ENCODE data around the gene DSTN. TPM values are rescaled to one million over a fixed set of nuclear protein-coding genes. Genes with fewer than 3 reads are reported as not detected.

Gene DSTN
- total RNA-seq, 2 donors from 2014 or later = 1,245 to 1,338 TPM

DNA sequence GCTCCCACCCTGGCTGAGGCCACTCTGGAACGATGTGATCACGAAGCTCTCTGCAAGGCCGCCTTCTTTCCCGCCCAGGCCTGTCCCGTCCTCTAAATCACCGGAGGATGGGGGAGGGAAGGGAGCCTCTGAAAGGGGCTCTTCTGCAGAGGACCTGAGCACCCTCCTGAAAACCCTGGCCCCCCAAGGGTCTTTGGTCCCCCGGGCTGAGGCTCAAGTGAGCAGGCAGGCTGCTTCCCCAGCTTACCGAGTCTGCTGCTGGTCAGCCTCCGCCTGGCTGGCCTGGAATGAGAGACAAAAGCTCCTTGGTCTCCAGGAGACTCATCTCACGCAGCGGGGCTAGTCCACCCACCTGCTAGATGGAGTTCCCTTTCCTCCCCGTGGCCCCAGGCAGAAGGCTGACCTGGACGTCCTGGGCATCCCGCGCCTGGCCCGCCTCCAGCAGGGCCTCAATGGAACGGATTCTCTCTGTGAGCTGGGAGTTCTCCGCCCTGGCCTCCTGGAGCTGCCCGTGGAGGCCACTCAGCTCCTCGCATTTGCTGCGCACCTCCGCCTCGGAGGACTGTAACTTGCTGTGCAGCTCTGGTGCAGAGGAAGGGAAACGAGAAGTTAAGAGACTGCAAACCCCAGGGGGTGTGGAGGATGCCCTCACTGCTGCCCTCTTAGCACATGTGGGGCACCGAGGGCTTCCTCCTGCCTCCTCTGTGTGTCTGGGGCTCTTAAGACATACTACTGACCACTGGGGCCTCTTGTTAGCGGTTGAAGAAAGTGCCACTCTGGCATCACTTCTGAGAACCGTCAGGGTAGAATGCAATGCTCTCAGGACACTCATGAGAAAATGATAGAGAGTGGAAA, 57.5 kb downstream of the DSTN start:
- DNase-seq (ENCODE audit: low spot score) = peak; percentile 72
- intact Hi-C loops (cut with DNase I) = no loop called here

DNA sequence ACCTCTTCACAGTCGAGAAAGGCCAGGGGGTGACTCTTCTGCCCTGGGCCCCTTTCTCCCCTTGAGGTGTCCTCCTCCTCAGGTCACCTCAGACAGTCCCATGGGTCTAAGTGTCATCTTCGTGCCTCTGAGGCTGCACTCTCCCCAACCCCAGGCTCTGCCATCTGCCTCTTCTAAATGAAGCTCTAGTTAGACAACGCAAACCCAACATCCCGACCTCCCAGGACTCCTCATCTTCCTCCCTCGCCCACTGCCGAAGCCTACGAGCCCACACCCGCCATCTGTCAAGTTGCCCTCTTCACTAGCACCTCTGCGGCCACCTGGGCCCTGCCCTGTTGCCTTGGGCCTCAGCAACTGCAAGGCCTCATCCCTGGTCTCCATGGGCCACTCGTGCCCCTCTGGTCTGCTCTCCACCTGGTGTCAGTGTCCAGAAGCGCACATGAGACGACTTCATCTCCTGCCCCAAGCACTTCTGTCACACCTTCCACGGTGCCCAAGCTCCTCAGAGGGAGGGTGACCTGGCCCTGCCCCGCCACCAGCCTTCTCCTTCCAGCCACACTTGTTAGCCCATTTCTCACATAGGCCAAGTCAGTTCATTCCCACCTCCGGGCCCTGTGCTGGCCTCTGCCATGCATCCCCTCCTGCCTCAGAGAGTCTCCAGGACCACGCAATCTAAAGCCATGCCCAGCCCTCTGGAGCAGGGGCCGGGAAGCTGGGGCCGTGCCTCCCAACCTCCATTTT, 58.4 kb downstream of the DSTN start:
- DNase-seq (ENCODE audit: low spot score) = peak; percentile 70
- intact Hi-C loops (cut with DNase I) = no loop called here

DNA sequence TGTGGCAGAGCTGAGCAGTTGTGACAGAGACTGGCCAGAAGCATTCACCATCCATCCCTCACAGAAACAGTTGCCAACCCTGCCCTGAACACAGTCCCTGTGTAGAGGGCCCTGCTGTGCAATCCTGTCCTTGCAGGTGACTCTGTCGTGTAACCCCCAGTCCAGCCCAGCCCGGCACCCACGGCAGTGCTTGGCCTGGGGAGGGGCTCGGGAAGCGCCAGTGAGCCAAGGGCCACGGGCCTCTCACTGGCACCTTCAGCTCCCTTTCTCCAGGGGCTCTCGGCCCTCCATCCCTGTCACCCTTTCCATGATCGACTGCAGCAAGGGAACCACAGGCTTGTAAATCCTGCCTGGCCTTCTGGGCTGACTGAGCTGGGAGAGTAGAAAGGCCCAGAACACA, 59.1 kb downstream of the DSTN start:
- DNase-seq (ENCODE audit: low spot score) = peak; percentile 45
- intact Hi-C loops (cut with DNase I) = no loop called here

DNA sequence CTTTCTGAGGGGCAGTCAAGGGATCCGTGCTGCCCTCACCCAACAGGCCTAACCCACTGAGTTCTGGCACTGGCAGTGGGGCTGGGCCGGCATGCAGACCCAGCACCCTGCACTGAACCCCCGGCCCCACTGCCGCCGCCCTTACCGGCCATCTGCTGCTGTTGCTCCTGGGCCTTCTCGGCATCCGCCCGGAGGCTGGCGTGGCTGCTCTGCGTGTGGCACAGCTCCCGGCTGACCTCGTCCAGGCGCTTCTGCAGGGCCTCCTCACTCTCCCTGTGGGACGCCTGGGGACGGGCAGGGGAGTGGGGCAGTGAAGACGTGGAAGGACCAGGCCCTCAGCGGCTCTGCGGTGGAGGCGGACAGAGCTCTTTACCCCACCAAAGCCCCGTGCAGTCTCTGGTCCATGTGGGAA, 59.8 kb downstream of the DSTN start:
- no peak for DNase-seq (ENCODE audit: low spot score)
- intact Hi-C loops (cut with DNase I) = no loop called here

DNA sequence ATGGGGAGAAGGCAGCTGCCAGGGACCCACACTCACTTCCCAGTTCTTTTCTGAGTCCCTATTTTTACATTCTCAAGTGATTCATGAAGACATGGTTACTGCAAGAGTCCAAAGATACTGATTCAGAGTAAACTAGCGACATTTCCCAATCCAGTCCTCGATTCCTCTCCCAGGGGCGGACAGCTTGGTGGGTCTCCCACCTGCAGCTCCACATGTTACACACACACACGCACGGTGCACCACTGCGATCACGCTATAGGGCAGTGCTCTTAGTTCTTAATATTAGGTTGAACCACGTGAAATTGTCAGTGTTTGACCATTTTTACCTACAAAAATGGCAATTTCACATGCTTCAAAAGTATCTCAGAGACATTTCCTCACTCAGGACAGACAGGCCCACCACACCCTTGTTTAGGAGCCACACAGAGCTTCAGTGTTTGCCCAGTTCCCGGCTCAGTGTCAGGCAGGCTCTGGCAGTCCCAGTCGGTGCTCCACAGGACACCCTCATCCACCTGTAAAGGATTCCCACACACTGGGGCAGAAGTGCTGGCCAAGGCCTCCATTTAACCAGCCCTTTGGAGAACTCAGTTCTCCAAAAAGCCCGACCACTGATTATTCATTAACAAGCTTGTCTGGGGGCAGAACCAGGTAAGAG, 60.4 kb downstream of the DSTN start:
- DNase-seq (ENCODE audit: low spot score) = no peak
- intact Hi-C loops (cut with DNase I) = no loop called here

DNA sequence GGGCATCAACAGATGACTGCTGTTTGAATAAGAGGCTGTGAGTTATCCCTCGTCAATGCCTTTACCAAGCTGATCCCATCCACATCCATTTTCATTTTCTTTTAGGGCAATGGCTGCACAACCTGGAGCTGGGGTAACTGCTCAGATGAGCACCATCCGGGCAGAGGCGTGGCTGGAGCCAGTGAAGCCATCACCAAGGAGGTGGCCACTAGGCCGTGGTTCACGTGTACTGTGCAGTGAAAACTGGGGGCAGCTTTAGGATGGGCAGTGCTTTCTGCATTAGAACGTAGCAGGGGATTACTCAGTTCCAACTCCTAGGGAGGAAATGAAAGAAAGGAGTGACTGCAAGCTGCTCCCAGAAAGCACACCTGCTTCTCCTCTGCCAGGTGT, 60.9 kb downstream of the DSTN start:
- no peak for DNase-seq (ENCODE audit: low spot score)
- intact Hi-C loops (cut with DNase I) = no loop called here

DNA sequence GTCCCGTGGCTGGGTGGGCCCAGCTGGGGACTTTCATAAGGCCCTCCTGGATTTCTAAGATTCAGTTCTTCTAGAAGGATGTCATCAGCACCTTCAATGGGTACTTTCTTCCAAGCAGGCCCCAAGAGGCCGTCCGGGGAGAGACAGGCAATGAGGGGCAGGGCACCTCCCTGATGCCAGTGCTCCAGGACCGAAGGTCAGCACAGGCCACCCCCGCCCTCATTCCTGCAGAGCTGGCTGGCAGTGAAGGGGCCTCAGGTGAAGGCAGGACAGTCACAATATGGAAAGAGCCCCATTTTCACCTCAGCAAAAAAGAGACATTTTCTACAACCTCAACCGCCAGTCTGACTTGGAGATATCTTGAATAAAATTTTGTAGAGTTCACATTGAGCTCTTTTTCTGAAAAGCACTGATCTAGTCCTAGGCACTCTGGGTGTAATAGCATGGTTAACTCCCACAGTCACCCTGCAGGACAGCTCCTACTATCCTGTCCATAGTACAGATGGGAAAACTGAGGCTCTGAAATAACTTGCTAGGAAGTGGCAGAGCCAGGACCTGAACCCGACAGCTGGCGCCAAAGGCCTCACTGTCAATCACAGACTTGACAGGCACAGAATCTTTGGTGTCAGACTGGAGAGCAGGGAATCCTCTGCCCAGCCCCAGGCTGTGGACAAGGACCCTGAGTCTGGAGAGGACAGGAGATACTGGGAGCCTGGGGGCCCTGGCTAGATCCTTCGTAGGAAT, 61.9 kb downstream of the DSTN start:
- intact Hi-C loops (cut with DNase I) = no loop called here
- no peak for DNase-seq (ENCODE audit: low spot score)

DNA sequence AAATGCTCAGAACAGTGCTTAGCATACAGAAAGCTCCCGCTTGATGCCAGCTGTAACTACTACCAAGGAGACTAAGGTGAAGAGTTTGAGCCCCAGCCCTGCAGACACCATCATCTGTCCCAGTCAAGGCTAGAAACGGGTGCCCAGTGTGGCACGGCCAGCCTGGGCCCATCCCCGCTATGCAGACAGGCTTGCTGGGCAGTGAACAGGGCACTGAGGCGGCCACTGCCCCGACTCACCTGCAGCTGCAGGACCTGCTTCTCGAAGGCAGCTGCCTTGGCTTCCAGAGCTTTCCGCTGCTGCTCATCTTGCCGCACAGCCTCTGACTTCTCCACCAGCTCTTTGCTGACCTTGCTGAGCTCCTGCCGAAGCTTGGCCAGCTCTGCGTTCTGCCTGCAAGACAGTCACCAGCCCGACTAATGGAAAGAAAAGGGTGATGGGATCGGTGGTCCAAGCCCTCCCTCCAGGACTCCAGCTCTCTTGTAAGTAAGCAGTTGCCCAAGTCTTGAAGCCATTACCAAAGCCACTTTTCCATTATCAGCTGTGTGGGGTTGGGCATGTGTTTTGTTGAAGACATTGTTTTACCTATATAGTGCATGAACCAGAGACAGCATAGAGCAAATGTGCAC, 63.5 kb downstream of the DSTN start:
- intact Hi-C loops (cut with DNase I) = no loop called here
- DNase-seq (ENCODE audit: low spot score) = no peak

DNA sequence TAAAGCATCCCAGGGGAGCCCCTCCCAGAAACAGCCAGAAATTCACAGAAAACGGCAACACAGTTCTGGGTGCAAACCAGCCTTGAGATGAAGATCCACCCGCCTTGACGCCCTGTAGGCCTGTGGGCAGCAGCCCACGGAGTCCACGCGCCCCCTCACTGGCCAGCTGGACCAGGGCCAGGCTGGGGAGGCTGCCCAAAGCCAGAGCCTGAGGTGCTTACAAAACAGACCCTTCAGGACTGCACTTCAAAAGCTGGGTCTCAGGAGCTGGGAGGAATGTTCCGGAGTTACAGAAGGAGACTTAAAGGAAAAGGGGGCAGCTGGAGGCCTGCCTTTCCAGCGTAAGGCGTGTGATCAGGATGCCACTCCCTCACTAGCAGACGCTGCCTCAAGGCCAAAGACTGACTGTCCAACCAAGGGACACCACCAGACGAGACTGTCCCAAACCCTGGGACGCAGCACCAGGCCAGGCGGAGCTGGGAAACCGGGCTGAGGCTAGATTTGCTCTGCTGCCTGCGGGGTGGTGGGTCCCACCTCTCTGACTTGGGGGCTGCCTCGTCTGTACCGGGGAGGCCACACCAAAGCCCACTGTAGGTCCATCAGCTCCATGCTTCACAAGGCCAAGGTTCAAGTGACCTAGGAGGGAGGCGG, 64.1 kb downstream of the DSTN start:
- intact Hi-C loops (cut with DNase I) = no loop called here

DNA sequence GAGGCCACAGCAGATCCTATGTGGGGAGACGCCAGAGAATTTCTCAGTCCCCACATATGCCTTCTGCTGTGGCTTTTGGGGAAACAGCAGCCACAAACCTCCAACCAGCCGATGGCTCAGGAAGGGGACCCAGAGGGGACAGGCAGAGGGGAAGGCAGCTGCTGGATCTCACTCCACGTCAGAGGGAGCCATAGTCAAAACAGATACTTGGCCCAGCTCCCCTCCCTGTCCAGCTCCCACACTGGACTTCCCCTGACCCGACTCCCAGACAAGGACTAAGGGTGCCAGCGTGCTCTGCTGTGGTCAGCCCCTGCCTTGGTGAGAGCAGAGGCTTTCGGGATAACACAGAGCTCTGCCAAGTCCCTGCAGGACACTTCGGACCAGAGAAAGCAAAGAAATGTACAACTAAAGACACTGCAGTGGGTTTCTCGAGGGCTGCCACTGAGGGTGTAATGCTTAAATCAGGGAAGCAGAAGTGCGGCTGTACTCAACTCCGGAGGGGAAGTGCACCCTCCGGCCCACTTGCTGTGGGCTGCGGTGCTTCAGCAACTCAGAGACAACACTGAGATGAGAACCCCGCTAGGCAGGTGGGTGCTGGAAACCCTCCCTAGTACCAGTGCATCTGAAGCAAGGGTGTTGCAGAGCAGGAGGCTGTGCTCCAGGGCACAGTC, 64.9 kb downstream of the DSTN start:
- peak; percentile 91 for DNase-seq (ENCODE audit: low spot score)
- intact Hi-C loops (cut with DNase I) = no loop called here

More for the DNA sequence above, 64.1 kb downstream of the DSTN start:
- DNase-seq (ENCODE audit: low spot score) = no peak

DNA sequence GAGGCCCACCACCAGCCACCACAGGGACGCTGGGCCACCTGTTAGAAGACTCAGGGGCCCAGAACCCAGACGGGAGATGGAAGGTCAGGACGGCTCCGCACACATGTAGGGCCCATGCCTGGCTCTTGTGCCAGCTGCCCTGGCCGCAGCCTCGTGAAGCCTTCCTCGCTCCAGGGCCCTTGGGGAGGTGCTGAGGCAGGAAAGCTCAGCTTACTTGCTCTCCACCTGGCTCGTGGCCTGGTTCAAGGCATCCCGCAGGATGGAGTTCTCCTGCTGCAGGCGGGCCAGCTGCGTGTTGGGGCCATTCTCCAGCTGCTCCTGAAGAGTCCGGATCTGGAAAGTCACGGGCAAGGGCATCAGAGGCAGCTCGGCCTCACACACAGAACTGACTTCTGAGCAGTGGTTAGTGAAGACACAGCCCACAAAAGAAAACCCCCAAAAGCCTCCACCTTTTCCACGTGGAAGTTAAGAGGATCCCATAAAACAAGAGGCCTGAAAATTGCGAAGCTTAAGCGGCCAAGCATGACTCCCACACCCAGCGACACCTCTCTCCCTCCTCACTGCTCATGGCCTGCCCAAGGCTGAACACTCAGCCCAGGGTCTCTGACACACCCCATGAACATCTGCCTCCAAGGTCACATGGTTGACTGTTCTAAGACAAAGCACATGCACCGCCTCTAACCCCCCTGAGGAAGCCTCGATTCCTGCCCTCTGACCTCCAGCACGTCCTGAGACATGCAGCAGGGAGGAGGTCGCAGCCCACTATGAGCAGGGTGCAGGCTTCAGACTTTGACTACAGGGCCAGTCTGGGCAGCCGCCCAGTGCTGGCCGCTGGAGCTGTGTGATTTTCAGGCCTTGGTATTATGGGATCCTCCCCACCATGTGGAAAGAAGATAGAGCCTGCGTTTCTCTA, 65.7 kb downstream of the DSTN start:
- DNase-seq (ENCODE audit: low spot score) = no peak
- intact Hi-C loops (cut with DNase I) = no loop called here

DNA sequence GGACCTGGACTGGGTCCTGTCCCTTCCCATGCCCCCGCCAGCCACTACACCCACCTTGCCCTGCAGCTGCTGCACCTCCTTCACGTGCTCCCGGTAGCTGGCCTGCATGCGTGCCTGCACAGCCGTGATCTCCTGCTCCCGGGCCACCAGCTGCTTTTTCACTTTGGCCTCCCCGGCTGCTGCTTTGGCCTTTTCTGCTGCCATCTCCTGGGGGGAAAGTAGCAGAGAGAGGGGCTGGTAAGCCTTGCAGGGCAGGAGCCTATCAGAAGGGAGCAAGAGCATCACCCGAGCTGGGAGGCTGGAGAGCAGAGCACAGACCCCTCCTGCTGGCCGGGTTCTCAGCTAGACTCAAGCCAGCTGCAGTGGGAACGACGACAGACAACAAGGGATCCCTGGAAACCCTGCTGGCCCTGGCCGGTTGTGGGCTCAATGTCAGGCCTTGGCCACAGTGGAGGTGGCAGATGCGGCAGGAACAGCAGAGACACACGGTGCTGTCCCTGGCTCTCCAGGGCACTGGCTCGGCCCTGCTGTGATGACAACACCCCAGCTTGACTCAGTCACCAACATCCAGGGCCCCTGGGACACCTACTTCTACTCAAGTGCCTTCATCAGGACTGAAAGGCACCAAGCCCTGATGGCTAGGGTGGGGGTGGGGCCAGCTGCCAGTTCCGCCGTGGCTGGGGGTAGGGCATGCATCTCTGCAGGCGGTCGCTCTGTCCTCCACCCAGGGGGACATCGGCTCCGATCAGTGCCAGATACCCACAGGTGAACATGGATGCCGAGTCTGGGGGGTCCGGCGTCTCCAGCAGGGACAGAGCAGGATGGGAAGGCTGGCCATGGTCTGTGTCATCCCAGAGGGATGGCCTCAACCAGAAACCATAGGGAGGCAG, 66.9 kb downstream of the DSTN start:
- no peak for DNase-seq (ENCODE audit: low spot score)
- intact Hi-C loops (cut with DNase I) = no loop called here

DNA sequence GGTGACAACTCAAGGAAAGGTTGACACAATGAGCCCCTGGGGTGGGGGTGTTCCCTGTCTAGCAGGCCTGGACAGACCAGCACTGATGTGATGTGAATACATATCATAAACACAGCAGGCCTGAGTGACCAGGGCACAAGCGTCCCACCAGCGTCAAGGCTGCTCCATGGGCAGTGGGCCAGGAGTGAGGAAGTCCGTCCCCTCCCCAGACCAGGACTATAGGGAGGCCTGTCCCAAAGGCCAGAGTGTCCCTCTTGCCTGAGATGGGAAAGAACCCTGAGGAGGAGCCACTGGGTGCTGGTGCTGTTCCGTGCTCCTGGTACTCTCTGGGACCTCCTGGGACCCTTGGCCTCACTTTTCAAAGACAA, 67.5 kb downstream of the DSTN start:
- intact Hi-C loops (cut with DNase I) = no loop called here
- DNase-seq (ENCODE audit: low spot score) = no peak

DNA sequence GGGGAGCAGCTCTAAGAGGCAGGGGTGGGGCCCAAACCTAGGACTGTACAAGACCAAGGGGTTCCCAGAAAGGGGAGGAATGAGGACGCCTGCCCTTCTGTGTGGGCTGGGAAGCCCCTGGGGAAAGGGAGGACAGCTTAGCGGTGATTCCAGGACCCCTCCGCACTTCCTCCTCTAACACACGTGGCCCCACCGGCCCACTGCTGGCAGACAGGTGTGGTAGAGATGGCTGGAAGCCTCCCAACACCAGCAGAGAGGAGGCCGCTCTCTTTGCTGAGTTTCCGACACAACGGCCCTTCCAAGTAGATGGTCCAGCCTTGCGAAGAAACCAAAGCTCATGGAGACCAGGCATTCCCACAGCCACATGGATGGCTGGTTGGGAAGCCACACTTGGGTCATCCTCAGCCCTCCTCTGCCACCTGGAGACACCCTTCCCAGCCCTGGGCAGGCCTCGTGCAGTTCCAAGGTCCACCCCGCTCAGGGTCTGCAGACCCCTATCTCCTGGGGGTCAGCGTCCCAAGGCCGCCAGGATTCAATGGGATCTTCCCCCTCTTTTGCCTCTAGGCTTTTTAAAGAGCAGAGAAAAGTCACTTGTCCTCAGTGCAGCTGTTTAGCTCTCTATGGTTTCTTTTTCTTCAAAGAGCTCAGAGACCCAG, 68.2 kb downstream of the DSTN start:
- intact Hi-C loops (cut with DNase I) = no loop called here
- DNase-seq (ENCODE audit: low spot score) = no peak

DNA sequence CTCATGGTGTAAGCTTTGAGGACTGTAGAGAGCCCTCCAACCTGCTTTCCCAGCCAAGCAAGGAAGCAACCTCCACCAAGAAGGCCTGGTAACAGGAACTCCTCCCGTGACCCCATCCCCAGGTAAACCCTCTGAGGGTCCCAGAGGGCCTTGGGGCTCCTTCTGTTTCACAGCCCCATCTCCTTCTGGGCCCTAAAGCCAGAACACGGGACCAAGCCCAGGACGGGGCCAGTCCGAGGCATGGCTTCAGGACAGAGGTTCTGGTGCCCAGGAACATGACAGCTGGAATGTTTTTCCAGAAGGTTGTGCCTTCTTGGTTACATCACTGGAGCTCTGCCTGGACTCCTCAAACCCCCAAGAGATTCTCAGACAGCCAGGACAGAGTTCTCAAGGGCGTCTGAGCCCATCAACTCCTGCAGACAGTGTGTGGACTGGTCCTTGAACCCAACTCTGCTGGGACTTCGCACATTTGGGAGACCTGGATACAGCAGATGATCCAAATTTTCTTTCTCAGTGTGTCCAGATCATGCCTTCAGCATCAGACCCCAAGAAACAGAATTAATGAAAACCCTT, 69.0 kb downstream of the DSTN start:
- no peak for DNase-seq (ENCODE audit: low spot score)
- intact Hi-C loops (cut with DNase I) = no loop called here

All from posterior vena cava (tissue), 2 donors.